ENCODE data around the gene HPSE2.

DNA sequence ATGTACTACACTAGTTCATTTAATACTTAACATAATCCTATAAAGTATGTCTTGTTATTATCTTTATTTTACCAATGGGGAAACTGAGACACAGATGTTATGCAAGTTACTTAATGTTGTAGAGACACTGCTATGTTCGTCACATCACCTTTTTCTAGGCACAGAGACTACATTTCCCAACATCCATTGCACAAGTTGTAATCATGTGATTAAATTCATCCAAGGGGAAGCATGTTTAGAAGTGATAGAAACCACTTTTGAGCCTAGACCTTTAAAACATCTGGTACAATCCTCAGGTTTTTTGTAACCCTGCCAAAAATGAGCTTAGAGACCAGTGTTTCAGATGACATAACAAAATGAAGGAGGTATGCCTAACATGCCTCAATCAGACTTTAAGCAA, 402.1 kb downstream of the HPSE2 start:
- TF ChIP-seq, protein P1, sequence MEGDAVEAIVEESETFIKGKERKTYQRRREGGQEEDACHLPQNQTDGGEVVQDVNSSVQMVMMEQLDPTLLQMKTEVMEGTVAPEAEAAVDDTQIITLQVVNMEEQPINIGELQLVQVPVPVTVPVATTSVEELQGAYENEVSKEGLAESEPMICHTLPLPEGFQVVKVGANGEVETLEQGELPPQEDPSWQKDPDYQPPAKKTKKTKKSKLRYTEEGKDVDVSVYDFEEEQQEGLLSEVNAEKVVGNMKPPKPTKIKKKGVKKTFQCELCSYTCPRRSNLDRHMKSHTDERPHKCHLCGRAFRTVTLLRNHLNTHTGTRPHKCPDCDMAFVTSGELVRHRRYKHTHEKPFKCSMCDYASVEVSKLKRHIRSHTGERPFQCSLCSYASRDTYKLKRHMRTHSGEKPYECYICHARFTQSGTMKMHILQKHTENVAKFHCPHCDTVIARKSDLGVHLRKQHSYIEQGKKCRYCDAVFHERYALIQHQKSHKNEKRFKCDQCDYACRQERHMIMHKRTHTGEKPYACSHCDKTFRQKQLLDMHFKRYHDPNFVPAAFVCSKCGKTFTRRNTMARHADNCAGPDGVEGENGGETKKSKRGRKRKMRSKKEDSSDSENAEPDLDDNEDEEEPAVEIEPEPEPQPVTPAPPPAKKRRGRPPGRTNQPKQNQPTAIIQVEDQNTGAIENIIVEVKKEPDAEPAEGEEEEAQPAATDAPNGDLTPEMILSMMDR (IDR thresholded peaks at IDR 0.05; ENCODE audit: low read depth, low read length), result no peak
- no peak for TF ChIP-seq POLR2A (IDR thresholded peaks at IDR 0.05; ENCODE audit: extremely low read depth, insufficient read length)
- TF ChIP-seq, protein P2, sequence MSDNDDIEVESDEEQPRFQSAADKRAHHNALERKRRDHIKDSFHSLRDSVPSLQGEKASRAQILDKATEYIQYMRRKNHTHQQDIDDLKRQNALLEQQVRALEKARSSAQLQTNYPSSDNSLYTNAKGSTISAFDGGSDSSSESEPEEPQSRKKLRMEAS (IDR thresholded peaks at IDR 0.05; ENCODE audit: low read depth, low read length), result no peak
- TF ChIP-seq MYC (IDR thresholded peaks at IDR 0.05; ENCODE audit: low read depth, low read length), result no peak
